Trophoblast cell (in vitro differentiated cells and primary cell): Measurements from ENCODE around the gene C19orf25.

Source experiments
- DNase-seq, 2 donors: peaks; one replicate each; pipeline ENCODE4 v3.0.0-alpha.2; 2016
- H2AFZ ChIP-seq: 2 replicates; pipeline ENCODE4 v1.6.1; 2013; ENCODE audit warnings: low read length, moderate library complexity, mild to moderate bottlenecking; ENCODE audit not compliant: insufficient read depth, poor library complexity
- H2AK5ac ChIP-seq: 2 replicates; pipeline ENCODE4 v1.6.1; 2013; ENCODE audit warnings: mild to moderate bottlenecking, low read length
- H2BK120ac ChIP-seq: 2 replicates; pipeline ENCODE4 v1.6.1; 2013; ENCODE audit warnings: low read length, mild to moderate bottlenecking, moderate library complexity; ENCODE audit not compliant: insufficient read depth, poor library complexity
- H2BK12ac ChIP-seq: 2 replicates; pipeline ENCODE4 v1.6.1; 2013; ENCODE audit warnings: mild to moderate bottlenecking, low read length, moderate library complexity
- H2BK5ac ChIP-seq: 2 replicates; pipeline ENCODE4 v1.6.1; 2013; ENCODE audit warnings: low read length, low read depth, moderate library complexity, mild to moderate bottlenecking; ENCODE audit not compliant: poor library complexity
- H3K14ac ChIP-seq: 2 replicates; pipeline ENCODE4 v1.6.1; 2013; ENCODE audit warnings: mild to moderate bottlenecking, low read length
- H3K18ac ChIP-seq: 2 replicates; pipeline ENCODE4 v1.6.1; 2013; ENCODE audit warnings: mild to moderate bottlenecking, low read length
- H3K23ac ChIP-seq: 2 replicates; pipeline ENCODE4 v1.6.1; 2013; ENCODE audit warnings: low read length
- H3K27ac ChIP-seq: 2 replicates; pipeline ENCODE4 v1.5.1; 2013; ENCODE audit warnings: low read depth, mild to moderate bottlenecking, inconsistent platforms, low read length, moderate library complexity
- H3K27me3 ChIP-seq: 2 replicates; pipeline ENCODE4 v1.6.1; 2013; ENCODE audit warnings: inconsistent platforms, mild to moderate bottlenecking, low read length, moderate library complexity; ENCODE audit not compliant: insufficient read depth
- H3K36me3 ChIP-seq, 2 experiments: 1 replicate in 1 of 2; 2 replicates in 1 of 2; pipeline ENCODE4 v1.6.1; 2013; ENCODE audit warnings: low read length in 2 of 2, mild to moderate bottlenecking in 2 of 2, moderate library complexity in 1 of 2; ENCODE audit not compliant: insufficient read depth in 2 of 2, control insufficient read depth in 1 of 2
- H3K4ac ChIP-seq: 2 replicates; pipeline ENCODE4 v1.6.1; 2013; ENCODE audit warnings: low read depth, mild to moderate bottlenecking, low read length, moderate library complexity
- H3K4me1 ChIP-seq, 2 experiments: 1 replicate in 1 of 2; 2 replicates in 1 of 2; pipeline ENCODE4 v1.6.1; 2013; ENCODE audit warnings: low read length in 2 of 2, mild to moderate bottlenecking in 2 of 2, moderate library complexity in 1 of 2; ENCODE audit not compliant: insufficient read depth in 2 of 2, control insufficient read depth in 1 of 2
- H3K4me2 ChIP-seq: 2 replicates; pipeline ENCODE4 v1.6.1; 2013; ENCODE audit warnings: inconsistent platforms, mild to moderate bottlenecking, low read length, moderate library complexity
- H3K4me3 ChIP-seq: 2 replicates; pipeline ENCODE4 v1.5.1; 2013; ENCODE audit warnings: mild to moderate bottlenecking, low read depth, low read length, inconsistent platforms
- H3K79me1 ChIP-seq: one replicate; pipeline ENCODE4 v1.6.1; 2013; ENCODE audit warnings: low read length
- H3K79me2 ChIP-seq: 2 replicates; pipeline ENCODE4 v1.6.1; 2013; ENCODE audit warnings: low read length, mild to moderate bottlenecking; ENCODE audit not compliant: control insufficient read depth, insufficient read depth, poor library complexity
- H3K9ac ChIP-seq: 2 replicates; pipeline ENCODE4 v1.6.1; 2013; ENCODE audit warnings: mild to moderate bottlenecking, low read length
- H3K9me3 ChIP-seq: 2 replicates; pipeline ENCODE4 v1.6.1; 2013; ENCODE audit warnings: low read depth, mild to moderate bottlenecking, control low read depth, inconsistent platforms, low read length; ENCODE audit not compliant: insufficient read depth
- H4K12ac ChIP-seq: 2 replicates; pipeline ENCODE4 v1.6.1; 2013; ENCODE audit warnings: low read depth, mild to moderate bottlenecking, low read length, moderate library complexity
- H4K8ac ChIP-seq: 2 replicates; pipeline ENCODE4 v1.6.1; 2013; ENCODE audit warnings: low read depth, mild to moderate bottlenecking, low read length, moderate library complexity
- H4K91ac ChIP-seq: one replicate; pipeline ENCODE4 v1.6.1; 2013; ENCODE audit warnings: low read depth, mild to moderate bottlenecking, low read length, moderate library complexity
- WGBS: extraction: QIAGEN DNeasy Blood & Tissue Kit; methylation state at CpG from one replicate; pipeline ENCODE4 v1.1.7; 2013; ENCODE audit warnings: missing lambda C conversion rate; ENCODE audit not compliant: insufficient read length, insufficient coverage; ENCODE audit errors: extremely low coverage; 5-methylcytosine and 5-hydroxymethylcytosine counted together

The C19orf25 gene

DNA sequence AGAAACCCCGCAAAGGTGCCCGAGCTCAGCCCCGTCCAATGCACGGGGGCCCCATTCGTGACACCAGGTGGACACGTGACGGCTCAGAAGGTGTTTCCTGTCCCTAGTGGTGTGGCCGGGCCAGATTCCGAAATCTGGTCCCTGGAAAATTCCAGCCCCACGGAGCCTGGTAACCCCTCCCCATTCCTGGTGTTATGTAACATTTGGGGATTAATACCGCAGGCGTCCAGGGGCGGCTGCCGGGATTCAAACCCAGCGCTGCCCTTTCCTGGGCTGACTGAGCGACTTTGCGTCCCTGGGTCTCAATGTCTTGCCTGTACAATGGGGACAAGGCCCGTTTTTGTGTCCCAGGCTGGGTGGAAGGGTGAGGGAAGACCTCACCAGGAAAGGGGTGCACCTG, 43.8 kb upstream of the C19orf25 start:
- no CpG with 5 or more reads among the region's 18 CpGs for WGBS
- no peak overlapping the region for H4K12ac ChIP-seq

DNA sequence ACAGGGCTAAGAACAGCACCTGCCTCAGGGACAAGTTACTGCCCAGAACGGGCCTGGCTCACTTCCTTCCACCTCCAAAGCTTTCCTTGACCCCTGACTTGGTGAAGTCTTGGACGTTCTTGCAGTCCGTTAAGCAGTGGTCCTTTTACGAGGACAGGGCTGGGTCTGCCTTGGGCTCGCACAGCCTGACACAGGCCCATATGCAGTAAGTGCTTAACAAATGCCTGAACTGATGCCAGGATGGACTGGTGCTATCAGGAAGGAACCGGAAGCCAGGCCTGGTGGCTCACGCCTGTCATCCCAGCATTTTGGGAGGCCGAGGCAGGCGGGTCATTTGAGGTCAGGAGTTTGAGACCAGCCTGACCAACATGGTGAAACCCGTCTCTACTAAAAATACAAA, 43.0 kb upstream of the C19orf25 start:
- no peak overlapping the region for H3K27ac ChIP-seq
- H3K9ac ChIP-seq: no peak overlapping the region
- no peak overlapping the region for H2BK12ac ChIP-seq
- H4K91ac ChIP-seq: no peak overlapping the region
- H3K27me3 ChIP-seq: peaks cover 20% of the 10 kb centered on the region
- H3K4ac ChIP-seq: no peak overlapping the region
- H2AK5ac ChIP-seq: no peak overlapping the region
- no peak overlapping the region for H3K18ac ChIP-seq
- H4K12ac ChIP-seq: no peak overlapping the region
- no peak overlapping the region for H2BK120ac ChIP-seq
- no peak overlapping the region for H3K4me2 ChIP-seq
- no peak overlapping the region for H3K14ac ChIP-seq
- no peak overlapping the region for H2AFZ ChIP-seq
- no peak overlapping the region for H3K23ac ChIP-seq
- no peaks in the 10 kb centered on the region for H3K4me1 ChIP-seq
- no peaks in the 10 kb centered on the region for H3K36me3 ChIP-seq
- H3K4me3 ChIP-seq: no peak overlapping the region
- H2BK5ac ChIP-seq: no peak overlapping the region
- peaks cover 20% of the 10 kb centered on the region for H3K9me3 ChIP-seq
- DNase-seq: no peak
- no peaks in the 10 kb centered on the region for H3K79me1 ChIP-seq
- no peaks in the 10 kb centered on the region for H3K79me2 ChIP-seq
- no peak overlapping the region for H4K8ac ChIP-seq
- no CpG with 5 or more reads among the region's 10 CpGs for WGBS

More for the DNA sequence above, 43.8 kb upstream of the C19orf25 start:
- Histone ChIP-seq H2BK120ac (no peak overlapping the region), H3K36me3 (no peaks in the 10 kb centered on the region), H3K4me2 (no peak overlapping the region), H3K9me3 (peaks cover 20% of the 10 kb centered on the region), H2BK5ac (no peak overlapping the region), H4K8ac (no peak overlapping the region), H3K14ac (no peak overlapping the region), H2BK12ac (no peak overlapping the region), H3K27me3 (peaks cover 20% of the 10 kb centered on the region), H3K4me3 (no peak overlapping the region), H3K9ac (no peak overlapping the region), H2AFZ (no peak overlapping the region), H3K27ac (no peak overlapping the region), H4K91ac (no peak overlapping the region), H3K23ac (no peak overlapping the region), H3K79me1 (no peaks in the 10 kb centered on the region), H3K4me1 (no peaks in the 10 kb centered on the region), H3K4ac (no peak overlapping the region), H3K18ac (no peak overlapping the region), H2AK5ac (no peak overlapping the region), H3K79me2 (no peaks in the 10 kb centered on the region)
- DNase-seq: peak in 1 of 2 donors; percentile 44

DNA sequence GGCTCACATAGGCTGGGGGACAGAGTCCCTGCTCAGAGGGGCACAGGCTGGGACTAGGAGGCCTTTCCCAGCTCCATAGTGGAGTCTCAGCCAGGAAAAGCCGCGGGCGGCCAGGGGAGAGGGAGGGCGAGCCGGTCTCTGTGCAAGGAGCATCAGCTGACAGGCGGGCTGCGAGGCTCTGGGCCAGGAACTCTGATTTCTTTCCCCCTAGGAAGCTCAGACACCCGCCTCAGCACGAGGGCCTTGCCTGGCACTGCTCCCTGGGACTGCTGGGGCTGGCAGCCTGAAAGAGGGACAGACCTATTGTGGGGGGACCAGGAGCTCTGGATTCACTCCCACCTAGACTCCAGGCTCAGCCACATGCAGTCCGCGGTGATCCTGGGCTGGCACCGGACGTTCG, 42.6 kb upstream of the C19orf25 start:
- no peak overlapping the region for H4K12ac ChIP-seq
- H3K9me3 ChIP-seq: peaks cover 18% of the 10 kb centered on the region
- H3K23ac ChIP-seq: no peak overlapping the region
- no peak overlapping the region for H3K18ac ChIP-seq
- no CpG with 5 or more reads among the region's 14 CpGs for WGBS
- H3K4ac ChIP-seq: no peak overlapping the region
- H3K4me3 ChIP-seq: no peak overlapping the region
- no peak overlapping the region for H3K9ac ChIP-seq
- no peak overlapping the region for H2BK12ac ChIP-seq
- H4K91ac ChIP-seq: no peak overlapping the region
- DNase-seq: no peak
- H3K14ac ChIP-seq: no peak overlapping the region
- no peaks in the 10 kb centered on the region for H3K36me3 ChIP-seq
- no peaks in the 10 kb centered on the region for H3K79me1 ChIP-seq
- H2BK120ac ChIP-seq: no peak overlapping the region
- peaks cover 20% of the 10 kb centered on the region for H3K27me3 ChIP-seq
- H3K4me2 ChIP-seq: no peak overlapping the region
- H3K27ac ChIP-seq: no peak overlapping the region
- H3K79me2 ChIP-seq: no peaks in the 10 kb centered on the region
- H3K4me1 ChIP-seq: no peaks in the 10 kb centered on the region
- H2AFZ ChIP-seq: no peak overlapping the region
- no peak overlapping the region for H4K8ac ChIP-seq
- H2AK5ac ChIP-seq: no peak overlapping the region
- H2BK5ac ChIP-seq: no peak overlapping the region

DNA sequence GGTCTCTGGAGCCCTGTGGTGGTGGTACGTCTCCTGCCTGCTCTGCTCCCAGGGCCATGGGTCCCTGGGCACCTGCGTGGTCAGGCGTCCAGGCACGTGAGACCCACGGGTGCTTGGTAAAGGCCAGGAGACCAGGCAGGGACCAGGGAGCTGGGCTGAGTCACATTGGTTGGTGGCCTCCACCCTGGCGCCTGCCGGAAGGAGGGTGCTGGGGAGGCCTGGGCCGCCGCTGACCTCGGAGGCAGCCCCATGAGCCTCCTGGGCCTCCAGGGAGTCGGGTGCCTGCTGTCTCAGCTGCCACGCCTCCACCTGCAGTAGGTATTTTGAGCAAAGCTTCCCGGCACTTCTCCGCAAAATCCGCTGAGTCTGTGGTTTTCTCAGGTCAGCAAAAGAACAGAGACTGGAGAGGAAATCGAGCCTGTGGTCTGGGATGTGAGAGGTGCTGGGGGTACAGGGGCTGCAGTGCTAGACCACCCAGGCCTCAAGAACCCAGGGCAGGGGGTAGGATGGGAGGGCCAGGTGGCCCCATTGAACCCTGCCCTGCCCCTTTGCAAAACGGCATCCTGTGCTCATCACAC, 41.3 kb upstream of the C19orf25 start:
- Histone ChIP-seq H3K23ac (no peak overlapping the region), H4K91ac (no peak overlapping the region), H2AK5ac (no peak overlapping the region), H3K4ac (no peak overlapping the region), H3K4me1 (no peaks in the 10 kb centered on the region), H2BK5ac (no peak overlapping the region), H4K8ac (no peak overlapping the region), H3K4me3 (no peak overlapping the region), H3K9ac (no peak overlapping the region), H3K27me3 (peaks cover 20% of the 10 kb centered on the region), H2BK12ac (no peak overlapping the region), H3K36me3 (no peaks in the 10 kb centered on the region), H2BK120ac (no peak overlapping the region), H3K79me2 (no peaks in the 10 kb centered on the region), H3K9me3 (peaks cover 19% of the 10 kb centered on the region), H3K4me2 (no peak overlapping the region), H3K27ac (no peak overlapping the region), H3K79me1 (no peaks in the 10 kb centered on the region), H4K12ac (no peak overlapping the region), H3K14ac (no peak overlapping the region), H3K18ac (no peak overlapping the region), H2AFZ (no peak overlapping the region)
- DNase-seq: no peak
- WGBS: no CpG with 5 or more reads among the region's 17 CpGs
